ENCODE results near the gene DOK6. TPM values are rescaled to one million over a fixed set of nuclear protein-coding genes. Genes with fewer than 3 reads are reported as not detected.
"Not testable (repeated sequence)": the region's sequence is repeated elsewhere in the genome, so short reads cannot be mapped to it uniquely, and the experiment has no call there.

Gene DOK6
- total RNA-seq (22.6 TPM), polyA plus RNA-seq (9.0 TPM)

DNA sequence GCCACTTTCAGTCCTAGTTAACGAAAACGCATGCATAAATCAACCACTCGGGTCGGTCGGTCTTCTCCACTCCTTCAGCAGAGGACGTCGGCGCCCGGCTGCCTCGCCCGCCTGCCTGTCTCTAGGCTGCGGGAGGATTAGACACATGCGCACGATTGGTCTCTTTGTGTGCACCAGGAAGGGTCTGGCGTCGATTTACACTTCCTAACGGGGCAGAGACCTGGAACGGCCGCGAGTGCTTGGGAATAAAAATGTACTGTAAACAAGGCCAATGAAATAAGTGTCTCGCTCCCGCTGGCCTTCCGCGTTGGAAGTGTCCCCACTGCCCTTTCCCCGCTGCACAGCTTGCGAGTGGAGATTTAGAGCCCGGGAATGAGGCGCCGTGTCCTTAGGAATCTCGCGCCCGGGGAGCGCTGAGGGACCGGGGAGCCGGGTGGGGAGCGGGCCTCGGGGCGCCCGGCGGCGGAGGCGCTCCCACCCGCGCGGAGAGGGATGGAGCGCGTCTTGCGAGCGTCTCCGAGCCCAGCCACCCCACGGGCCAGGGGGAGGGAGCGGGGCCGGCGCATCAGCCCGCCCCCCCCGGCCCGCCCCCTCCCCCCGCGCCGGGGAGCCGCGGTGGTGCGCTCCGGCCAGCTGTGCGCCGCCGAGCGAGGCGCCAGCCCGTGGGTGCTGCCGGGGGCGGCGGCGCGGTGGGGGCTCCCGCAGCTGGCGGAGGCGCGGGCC is at the start of gene DOK6:
TSS of gene DOK6 (plus strand) at position 636 of the 723 bp plus-strand sequence.
- H3K36me3 ChIP-seq (ENCODE audit: insufficient read depth): no peaks in the 10 kb centered on the region
- H3K4me3 ChIP-seq (ENCODE audit: low read depth, low read length): peak within 1 kb of the TSS; percentile 79
- under 1% methylated on average over 77 of the region's 79 CpGs for WGBS
- peak within 1 kb of the TSS; percentile 59 for H3K27ac ChIP-seq (ENCODE audit: low read depth)
- no peaks in the 10 kb centered on the region for H3K4me1 ChIP-seq (ENCODE audit: insufficient read depth)
- DNase-seq (ENCODE audit: extremely low spot score): peak; percentile 47

DNA sequence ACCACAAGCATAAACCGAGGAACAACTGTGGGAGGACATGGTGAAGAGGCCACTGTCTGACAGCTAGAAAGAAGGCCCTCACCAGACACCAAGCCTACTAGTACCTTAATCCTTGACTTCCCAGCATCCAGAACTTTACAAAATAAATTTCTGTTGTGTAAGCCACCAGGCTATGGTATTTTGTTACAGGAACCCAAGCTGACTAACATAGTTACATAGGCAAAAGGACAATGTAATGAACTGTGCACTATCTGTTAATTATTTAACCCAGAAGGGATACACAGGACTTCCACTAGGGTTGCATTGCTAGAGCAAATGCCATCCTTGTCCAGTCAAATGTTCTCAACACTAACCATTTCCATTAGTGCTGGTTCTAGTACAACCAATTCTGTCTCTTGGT is 47.7 kb upstream of the DOK6 start:
- no peak for DNase-seq (ENCODE audit: extremely low spot score)
- no peak overlapping the region for H3K4me3 ChIP-seq (ENCODE audit: low read depth, low read length)
- no peak overlapping the region for H3K27ac ChIP-seq (ENCODE audit: low read depth)
- no peaks in the 10 kb centered on the region for H3K4me1 ChIP-seq (ENCODE audit: insufficient read depth)
- H3K36me3 ChIP-seq (ENCODE audit: insufficient read depth): no peaks in the 10 kb centered on the region
- 96% methylated on average over 1 of the region's 1 CpG for WGBS

DNA sequence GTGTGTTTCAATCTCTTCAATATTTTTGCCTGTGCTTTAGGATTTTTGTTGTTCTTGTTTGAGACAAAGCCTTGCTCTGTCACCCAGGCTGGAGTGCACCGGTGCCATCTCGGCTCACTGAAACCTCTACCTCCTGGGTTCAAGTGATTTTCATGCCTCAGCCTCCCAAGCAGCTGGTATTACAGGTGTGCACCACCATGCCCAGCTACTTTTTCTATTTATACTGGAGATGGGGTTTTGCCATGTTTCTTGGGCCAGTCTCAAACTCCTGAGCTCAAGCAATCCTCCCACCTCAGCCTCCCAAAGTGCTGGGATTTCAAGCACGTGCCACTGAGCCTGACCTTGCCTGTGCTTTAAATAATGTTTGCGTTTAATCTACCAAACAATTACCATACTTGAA is 43.1 kb upstream of the DOK6 start:
- WGBS: 91% methylated on average over 4 of the region's 4 CpGs
- no peak overlapping the region for H3K27ac ChIP-seq (ENCODE audit: low read depth)
- no peak for DNase-seq (ENCODE audit: extremely low spot score)
- no peak overlapping the region for H3K4me3 ChIP-seq (ENCODE audit: low read depth, low read length)
- no peaks in the 10 kb centered on the region for H3K4me1 ChIP-seq (ENCODE audit: insufficient read depth)
- no peaks in the 10 kb centered on the region for H3K36me3 ChIP-seq (ENCODE audit: insufficient read depth)

DNA sequence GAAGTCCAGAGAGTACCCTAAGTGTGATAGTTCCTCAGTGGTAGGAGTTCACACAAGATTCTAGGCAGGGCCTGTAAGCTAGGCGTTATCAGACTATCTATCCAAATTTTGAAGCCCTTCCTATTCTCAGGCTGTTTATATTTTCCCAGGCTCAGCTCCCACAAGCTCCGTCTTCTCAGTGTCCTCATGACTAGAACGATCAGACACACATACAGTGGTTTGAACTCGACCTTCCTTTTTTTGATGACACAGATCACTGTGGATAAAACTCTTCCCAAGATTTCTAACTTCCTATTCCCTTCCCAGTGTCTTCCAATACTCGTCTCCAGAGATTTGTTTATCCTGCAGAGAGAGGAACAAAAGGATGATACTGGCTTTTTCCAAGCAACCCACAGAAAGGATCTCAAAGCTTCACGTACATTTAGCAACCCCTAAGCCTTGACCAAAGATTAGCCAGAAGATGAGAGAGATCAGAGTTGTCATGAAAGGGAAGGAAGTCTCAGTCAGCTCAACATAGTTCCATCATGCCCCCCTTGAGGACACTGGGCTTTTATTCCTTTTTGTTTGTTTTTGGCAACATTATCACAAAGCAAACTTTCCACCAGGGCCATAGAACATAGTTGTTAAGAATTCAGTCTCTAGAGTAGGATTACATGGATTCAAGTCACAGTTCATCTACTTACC is 42.3 kb upstream of the DOK6 start:
- H3K4me1 ChIP-seq (ENCODE audit: insufficient read depth): no peaks in the 10 kb centered on the region
- no peaks in the 10 kb centered on the region for H3K36me3 ChIP-seq (ENCODE audit: insufficient read depth)
- DNase-seq (ENCODE audit: extremely low spot score): no peak
- H3K4me3 ChIP-seq (ENCODE audit: low read depth, low read length): no peak overlapping the region
- 59% methylated on average over 6 of the region's 6 CpGs for WGBS
- H3K27ac ChIP-seq (ENCODE audit: low read depth): no peak overlapping the region

DNA sequence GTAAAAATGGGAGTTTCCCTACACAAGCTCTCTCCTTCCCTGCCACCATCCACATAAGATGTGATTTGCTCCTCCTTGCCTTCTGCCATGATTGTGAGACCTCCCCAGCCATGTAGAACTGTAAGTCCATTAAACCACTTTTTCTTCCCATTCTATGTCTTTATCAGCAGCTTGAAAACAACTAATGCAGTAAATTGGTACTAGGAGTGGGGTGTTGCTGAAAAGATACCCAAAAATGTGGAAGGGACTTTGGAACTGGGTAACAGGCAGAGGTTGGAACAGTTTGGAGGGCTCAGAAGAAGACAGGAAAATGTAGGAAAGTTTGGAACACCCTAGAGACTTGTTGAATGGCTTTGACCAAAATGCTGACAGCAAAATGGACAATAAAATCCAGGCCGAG is 40.9 kb upstream of the DOK6 start:
- WGBS: 88% methylated on average over 1 of the region's 1 CpG
- H3K4me3 ChIP-seq (ENCODE audit: low read depth, low read length); H3K27ac ChIP-seq (ENCODE audit: low read depth); H3K36me3 ChIP-seq (ENCODE audit: insufficient read depth); H3K4me1 ChIP-seq (ENCODE audit: insufficient read depth); DNase-seq (ENCODE audit: extremely low spot score): not testable (repeated sequence)

DNA sequence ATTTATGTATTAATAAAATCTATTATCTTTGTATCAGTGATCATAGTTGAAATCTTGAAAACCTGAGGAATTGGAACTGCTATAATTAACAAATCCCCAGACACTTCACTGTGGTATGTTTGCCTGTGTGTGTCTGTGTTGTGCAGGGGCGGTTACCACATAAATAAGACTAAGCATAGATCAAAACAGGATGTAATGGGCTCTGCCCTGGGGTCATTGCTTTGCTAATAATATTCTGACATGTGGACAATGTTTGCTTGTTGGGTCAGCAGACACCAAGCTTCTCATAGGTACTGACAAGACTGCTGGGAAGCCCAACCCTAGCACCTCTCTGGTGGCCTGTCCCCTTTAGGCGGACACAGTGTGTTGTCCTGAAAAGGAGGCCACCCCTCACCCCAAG is 35.8 kb upstream of the DOK6 start:
- 85% methylated on average over 2 of the region's 2 CpGs for WGBS
- Histone ChIP-seq H3K36me3 (ENCODE audit: insufficient read depth) (no peaks in the 10 kb centered on the region), H3K4me1 (ENCODE audit: insufficient read depth) (no peaks in the 10 kb centered on the region)

DNA sequence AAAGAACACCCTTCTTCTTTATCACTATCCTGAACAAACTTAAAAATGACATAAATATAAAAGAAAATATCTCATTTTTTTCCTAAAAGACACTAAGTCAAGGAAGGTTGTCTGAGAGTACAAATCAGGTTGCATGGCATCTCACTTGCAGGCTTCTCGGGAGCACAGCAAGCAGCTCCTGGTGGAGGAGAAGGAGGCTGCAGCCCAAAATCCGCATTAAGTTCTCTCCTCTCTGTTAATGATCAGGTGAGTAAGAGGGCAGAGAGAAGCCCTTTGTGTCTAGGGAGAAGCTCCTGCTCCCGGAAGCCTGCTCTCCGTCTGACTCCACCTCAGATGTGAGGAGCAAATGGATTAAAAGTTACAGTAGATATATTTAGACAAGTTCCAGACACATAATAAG is 35.0 kb upstream of the DOK6 start:
- no peaks in the 10 kb centered on the region for H3K4me1 ChIP-seq (ENCODE audit: insufficient read depth)
- no peak overlapping the region for H3K27ac ChIP-seq (ENCODE audit: low read depth)
- H3K4me3 ChIP-seq (ENCODE audit: low read depth, low read length): no peak overlapping the region
- no peak for DNase-seq (ENCODE audit: extremely low spot score)
- 76% methylated on average over 4 of the region's 4 CpGs for WGBS
- no peaks in the 10 kb centered on the region for H3K36me3 ChIP-seq (ENCODE audit: insufficient read depth)

More for the DNA sequence above, 35.8 kb upstream of the DOK6 start:
- DNase-seq (ENCODE audit: extremely low spot score): no peak
- no peak overlapping the region for H3K27ac ChIP-seq (ENCODE audit: low read depth)
- no peak overlapping the region for H3K4me3 ChIP-seq (ENCODE audit: low read depth, low read length)

DNA sequence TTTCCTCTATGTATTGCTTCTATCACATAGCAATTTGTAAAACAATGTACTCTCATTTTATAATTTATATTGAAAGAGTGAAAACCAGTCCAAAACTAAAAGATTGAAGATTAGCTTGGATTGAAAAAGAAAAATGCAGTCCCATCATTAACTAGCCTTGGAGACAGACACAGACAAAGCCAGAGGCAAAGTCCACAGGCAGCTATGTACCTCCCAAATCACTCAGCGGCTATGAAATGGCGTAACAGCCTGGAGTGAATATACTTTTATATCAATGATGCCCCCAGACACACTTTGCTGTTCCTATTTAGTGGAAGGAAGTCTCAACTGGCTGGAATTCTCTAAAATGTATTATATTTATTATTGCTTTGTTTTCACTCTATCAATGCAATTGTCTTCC is 33.6 kb upstream of the DOK6 start:
- H3K36me3 ChIP-seq (ENCODE audit: insufficient read depth): no peaks in the 10 kb centered on the region
- WGBS: 95% methylated on average over 2 of the region's 2 CpGs

DNA sequence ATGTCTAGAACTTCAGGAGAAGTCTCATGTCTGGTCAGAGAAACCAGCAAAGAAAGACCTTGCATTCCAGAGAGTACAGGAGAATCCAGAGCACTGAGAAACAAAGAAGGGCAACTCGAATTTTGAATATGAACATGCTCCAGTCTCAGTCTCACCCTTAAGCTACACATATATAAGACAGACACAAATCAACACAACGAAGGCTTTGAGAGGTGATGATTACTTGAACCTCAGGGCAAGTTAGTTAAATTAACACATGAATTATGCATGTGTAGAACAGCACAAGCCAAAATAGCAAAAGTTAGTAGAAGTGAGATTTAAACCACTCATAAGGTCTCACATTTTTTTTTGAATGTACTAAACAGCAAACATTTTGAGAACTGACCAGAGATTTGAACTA is 29.0 kb upstream of the DOK6 start:
- DNase-seq (ENCODE audit: extremely low spot score): no peak
- H3K4me1 ChIP-seq (ENCODE audit: insufficient read depth): no peaks in the 10 kb centered on the region
- H3K27ac ChIP-seq (ENCODE audit: low read depth): no peak overlapping the region
- no peak overlapping the region for H3K4me3 ChIP-seq (ENCODE audit: low read depth, low read length)
- WGBS: 83% methylated on average over 2 of the region's 2 CpGs
- H3K36me3 ChIP-seq (ENCODE audit: insufficient read depth): no peaks in the 10 kb centered on the region

More for the DNA sequence above, 33.6 kb upstream of the DOK6 start:
- no peak overlapping the region for H3K4me3 ChIP-seq (ENCODE audit: low read depth, low read length)
- H3K27ac ChIP-seq (ENCODE audit: low read depth): no peak overlapping the region
- H3K4me1 ChIP-seq (ENCODE audit: insufficient read depth): no peaks in the 10 kb centered on the region
- no peak for DNase-seq (ENCODE audit: extremely low spot score)

DNA sequence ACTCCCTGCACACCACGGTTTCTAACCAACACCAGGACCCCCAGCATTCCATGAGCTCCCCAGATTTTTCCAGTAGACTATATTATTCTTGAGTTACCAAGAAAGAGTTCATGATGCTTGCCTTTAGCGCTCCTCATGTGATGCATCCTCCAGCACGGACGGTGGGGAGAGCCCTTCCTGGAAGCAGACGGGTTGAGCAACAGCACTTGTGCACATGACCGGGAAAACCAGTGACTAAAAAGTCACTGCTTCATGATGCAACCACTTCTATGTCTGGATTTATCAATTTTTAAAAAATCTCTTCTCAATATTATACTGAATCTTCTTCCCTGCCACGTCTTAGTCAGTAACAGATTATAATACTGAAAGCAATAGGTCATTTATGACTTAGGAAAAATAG is 20.4 kb upstream of the DOK6 start:
- DNase-seq (ENCODE audit: extremely low spot score): no peak
- no peaks in the 10 kb centered on the region for H3K4me1 ChIP-seq (ENCODE audit: insufficient read depth)
- H3K36me3 ChIP-seq (ENCODE audit: insufficient read depth): no peaks in the 10 kb centered on the region
- WGBS: 91% methylated on average over 7 of the region's 7 CpGs
- no peak overlapping the region for H3K4me3 ChIP-seq (ENCODE audit: low read depth, low read length)
- no peak overlapping the region for H3K27ac ChIP-seq (ENCODE audit: low read depth)

DNA sequence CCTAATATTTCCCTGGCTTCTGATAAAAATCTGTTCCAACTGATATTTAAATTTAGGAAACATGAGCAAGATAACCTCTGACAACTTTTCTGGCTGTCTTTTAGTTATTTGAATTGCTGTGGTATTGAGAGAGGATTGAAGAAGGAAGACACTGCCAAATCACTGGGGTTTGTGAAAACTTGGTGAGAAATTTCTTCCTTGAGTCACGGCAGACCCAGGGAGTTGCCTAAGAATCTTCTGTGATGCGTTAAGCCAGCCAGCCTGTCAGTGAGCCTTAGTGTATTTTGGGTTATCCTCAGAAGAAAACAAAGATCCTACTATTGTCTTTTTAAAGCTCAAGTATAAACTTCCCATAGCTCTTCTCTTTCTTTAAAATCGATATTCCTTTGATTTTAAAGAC is 17.5 kb upstream of the DOK6 start:
- H3K27ac ChIP-seq (ENCODE audit: low read depth): no peak overlapping the region
- H3K4me1 ChIP-seq (ENCODE audit: insufficient read depth): no peaks in the 10 kb centered on the region
- WGBS: 56% methylated on average over 3 of the region's 3 CpGs
- no peak for DNase-seq (ENCODE audit: extremely low spot score)
- H3K36me3 ChIP-seq (ENCODE audit: insufficient read depth): no peaks in the 10 kb centered on the region
- H3K4me3 ChIP-seq (ENCODE audit: low read depth, low read length): no peak overlapping the region

DNA sequence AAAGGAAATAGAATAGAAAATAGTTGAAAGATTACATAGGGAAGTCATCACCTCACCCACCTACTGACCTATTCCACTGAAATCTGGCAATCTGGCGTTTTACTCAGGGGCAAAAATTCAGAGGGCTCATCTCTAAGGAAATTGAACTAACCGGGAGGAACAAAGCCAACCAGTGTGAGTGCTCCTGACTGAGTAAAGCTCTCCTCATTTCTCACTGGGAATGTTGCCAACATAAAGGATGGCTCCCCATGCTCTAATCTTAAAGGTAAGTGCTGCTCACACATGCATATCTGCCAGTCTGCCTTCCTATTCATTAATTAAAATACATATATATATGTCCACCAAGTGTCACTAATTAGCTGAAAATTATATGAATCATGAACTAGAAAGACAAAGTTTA is 13.5 kb upstream of the DOK6 start:
- no peaks in the 10 kb centered on the region for H3K4me1 ChIP-seq (ENCODE audit: insufficient read depth)
- no peak overlapping the region for H3K27ac ChIP-seq (ENCODE audit: low read depth)
- WGBS: 58% methylated on average over 2 of the region's 2 CpGs
- H3K36me3 ChIP-seq (ENCODE audit: insufficient read depth): no peaks in the 10 kb centered on the region
- H3K4me3 ChIP-seq (ENCODE audit: low read depth, low read length): no peak overlapping the region
- DNase-seq (ENCODE audit: extremely low spot score): no peak

DNA sequence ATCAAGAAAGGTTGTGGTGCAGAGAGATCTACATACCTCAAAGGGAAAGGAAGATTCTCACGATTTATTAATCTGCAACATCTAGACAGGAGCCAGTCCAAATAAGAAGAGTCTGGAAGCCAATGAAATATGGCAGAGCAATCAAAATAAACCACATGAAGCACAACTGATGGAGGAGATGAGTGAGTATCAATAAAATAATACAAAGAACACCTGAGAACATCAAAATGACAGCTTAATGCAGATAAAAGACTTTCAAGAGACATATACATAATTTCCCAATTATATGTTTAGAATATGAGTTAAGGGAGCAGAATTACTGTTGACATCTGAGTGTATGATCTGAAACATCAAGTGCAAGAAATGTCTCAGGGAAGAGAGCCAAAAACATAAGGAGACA is 12.5 kb upstream of the DOK6 start:
- DNase-seq (ENCODE audit: extremely low spot score): no peak
- Histone ChIP-seq H3K36me3 (ENCODE audit: insufficient read depth) (no peaks in the 10 kb centered on the region), H3K4me3 (ENCODE audit: low read depth, low read length) (no peak overlapping the region), H3K27ac (ENCODE audit: low read depth) (no peak overlapping the region), H3K4me1 (ENCODE audit: insufficient read depth) (no peaks in the 10 kb centered on the region)
- WGBS: 84% methylated on average over 1 of the region's 1 CpG

DNA sequence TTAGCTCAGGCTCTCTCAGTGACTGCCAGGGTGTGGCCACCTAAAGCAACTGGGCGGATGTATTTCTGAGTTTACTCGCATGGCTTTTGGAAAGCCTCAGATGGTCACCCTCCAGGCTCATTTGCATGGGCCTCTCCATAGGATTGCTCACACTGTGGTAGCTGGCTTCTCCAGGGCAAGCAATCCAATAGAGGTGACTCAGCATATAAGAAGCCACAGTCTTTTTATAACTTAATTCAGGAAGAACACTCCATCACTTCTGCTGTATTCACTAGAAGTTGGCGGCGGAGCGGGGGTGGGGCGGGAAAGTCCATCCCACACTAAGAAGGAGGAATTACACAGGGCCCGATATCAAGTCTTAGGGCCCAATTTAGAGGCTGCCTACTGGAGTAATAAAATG is 3.6 kb upstream of the DOK6 start:
- no peaks in the 10 kb centered on the region for H3K4me1 ChIP-seq (ENCODE audit: insufficient read depth)
- no peak for DNase-seq (ENCODE audit: extremely low spot score)
- 95% methylated on average over 7 of the region's 7 CpGs for WGBS

More for the DNA sequence above, 3.6 kb upstream of the DOK6 start:
- no peaks in the 10 kb centered on the region for H3K36me3 ChIP-seq (ENCODE audit: insufficient read depth)
- no peak overlapping the region for H3K27ac ChIP-seq (ENCODE audit: low read depth)
- no peak overlapping the region for H3K4me3 ChIP-seq (ENCODE audit: low read depth, low read length)

Data from urinary bladder (tissue), 4 donors.